ENCODE results near the gene TSHZ2.

GRCh38 chr20:53395188-53395923 lies 423.2 kb downstream of the TSHZ2 start:
- TF ChIP-seq, protein P1, sequence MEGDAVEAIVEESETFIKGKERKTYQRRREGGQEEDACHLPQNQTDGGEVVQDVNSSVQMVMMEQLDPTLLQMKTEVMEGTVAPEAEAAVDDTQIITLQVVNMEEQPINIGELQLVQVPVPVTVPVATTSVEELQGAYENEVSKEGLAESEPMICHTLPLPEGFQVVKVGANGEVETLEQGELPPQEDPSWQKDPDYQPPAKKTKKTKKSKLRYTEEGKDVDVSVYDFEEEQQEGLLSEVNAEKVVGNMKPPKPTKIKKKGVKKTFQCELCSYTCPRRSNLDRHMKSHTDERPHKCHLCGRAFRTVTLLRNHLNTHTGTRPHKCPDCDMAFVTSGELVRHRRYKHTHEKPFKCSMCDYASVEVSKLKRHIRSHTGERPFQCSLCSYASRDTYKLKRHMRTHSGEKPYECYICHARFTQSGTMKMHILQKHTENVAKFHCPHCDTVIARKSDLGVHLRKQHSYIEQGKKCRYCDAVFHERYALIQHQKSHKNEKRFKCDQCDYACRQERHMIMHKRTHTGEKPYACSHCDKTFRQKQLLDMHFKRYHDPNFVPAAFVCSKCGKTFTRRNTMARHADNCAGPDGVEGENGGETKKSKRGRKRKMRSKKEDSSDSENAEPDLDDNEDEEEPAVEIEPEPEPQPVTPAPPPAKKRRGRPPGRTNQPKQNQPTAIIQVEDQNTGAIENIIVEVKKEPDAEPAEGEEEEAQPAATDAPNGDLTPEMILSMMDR (conservative IDR thresholded peaks at IDR 0.05) = no peak
- TF ChIP-seq ZFX (IDR thresholded peaks at IDR 0.05) = no peak

Measured in C4-2B (cell line).